GM23338 (cell line): Measurements from ENCODE around the gene KCNAB2.

ENCODE experiments used
- CTCF ChIP-seq, 2 experiments: fragments of 200-600 bp in 1 of 2; sonication (generic) in 1 of 2; conservative IDR thresholded peaks; 2 replicates each; pipeline versions ENCODE4 v1.5.1 to v1.6.1; 2016 to 2017; ENCODE audit warnings: antibody characterized with exemption in 2 of 2, low read depth in 2 of 2, mild to moderate bottlenecking in 2 of 2, moderate library complexity in 1 of 2
- EZH2 ChIP-seq: fragments of 200-600 bp; sonication (generic); IDR thresholded peaks from one replicate; pipeline ENCODE4 v1.8.0; 2017; ENCODE audit warnings: antibody characterized with exemption, mild to moderate bottlenecking, low read depth; ENCODE audit not compliant: unreplicated experiment
- POLR2AphosphoS5 ChIP-seq: IDR thresholded peaks from 2 replicates; pipeline ENCODE4 v1.6.1; 2016; ENCODE audit warnings: antibody characterized with exemption, low read depth
- TF ChIP-seq, protein P1 (sequence below): IDR thresholded peaks from one replicate; pipeline ENCODE4 v1.6.1; 2018; ENCODE audit warnings: antibody characterized with exemption; ENCODE audit not compliant: unreplicated experiment

- TF ChIP-seq POLR2AphosphoS5 (no peak), CTCF (conservative IDR thresholded peaks at IDR 0.05; ENCODE audit: low read depth in 2 of 2) (no peak), EZH2 (no peak)
- TF ChIP-seq, protein P1, sequence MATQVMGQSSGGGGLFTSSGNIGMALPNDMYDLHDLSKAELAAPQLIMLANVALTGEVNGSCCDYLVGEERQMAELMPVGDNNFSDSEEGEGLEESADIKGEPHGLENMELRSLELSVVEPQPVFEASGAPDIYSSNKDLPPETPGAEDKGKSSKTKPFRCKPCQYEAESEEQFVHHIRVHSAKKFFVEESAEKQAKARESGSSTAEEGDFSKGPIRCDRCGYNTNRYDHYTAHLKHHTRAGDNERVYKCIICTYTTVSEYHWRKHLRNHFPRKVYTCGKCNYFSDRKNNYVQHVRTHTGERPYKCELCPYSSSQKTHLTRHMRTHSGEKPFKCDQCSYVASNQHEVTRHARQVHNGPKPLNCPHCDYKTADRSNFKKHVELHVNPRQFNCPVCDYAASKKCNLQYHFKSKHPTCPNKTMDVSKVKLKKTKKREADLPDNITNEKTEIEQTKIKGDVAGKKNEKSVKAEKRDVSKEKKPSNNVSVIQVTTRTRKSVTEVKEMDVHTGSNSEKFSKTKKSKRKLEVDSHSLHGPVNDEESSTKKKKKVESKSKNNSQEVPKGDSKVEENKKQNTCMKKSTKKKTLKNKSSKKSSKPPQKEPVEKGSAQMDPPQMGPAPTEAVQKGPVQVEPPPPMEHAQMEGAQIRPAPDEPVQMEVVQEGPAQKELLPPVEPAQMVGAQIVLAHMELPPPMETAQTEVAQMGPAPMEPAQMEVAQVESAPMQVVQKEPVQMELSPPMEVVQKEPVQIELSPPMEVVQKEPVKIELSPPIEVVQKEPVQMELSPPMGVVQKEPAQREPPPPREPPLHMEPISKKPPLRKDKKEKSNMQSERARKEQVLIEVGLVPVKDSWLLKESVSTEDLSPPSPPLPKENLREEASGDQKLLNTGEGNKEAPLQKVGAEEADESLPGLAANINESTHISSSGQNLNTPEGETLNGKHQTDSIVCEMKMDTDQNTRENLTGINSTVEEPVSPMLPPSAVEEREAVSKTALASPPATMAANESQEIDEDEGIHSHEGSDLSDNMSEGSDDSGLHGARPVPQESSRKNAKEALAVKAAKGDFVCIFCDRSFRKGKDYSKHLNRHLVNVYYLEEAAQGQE = no peak
Observed at GRCh38 chr1:6110326-6110725, 64.6 kb downstream of the KCNAB2 start.
